Stimulated activated effector memory CD8-positive, alpha-beta T cell treated with anti-CD3 and anti-CD28 coated beads, Interleukin-12 subunit alpha, Interleukin-12 subunit beta, amount 100 ng/mL, for 72 hours (primary cell): ENCODE measurements around the gene TRABD.
A peak's percentile ranks its signal among the peaks of the same experiment; 100 is the strongest.
"Not testable (repeated sequence)": the region's sequence is repeated elsewhere in the genome, so short reads cannot be mapped to it uniquely, and the experiment has no call there.

Experiments used
- ATAC-seq: fragments of 150-1000 bp; cut with Tn5 transposase; 2 replicates; pipeline ENCODE4 v1.10.0; 2021
- DNase-seq, 2 donors: peaks; one replicate each; pipeline ENCODE4 v3.0.0; 2021 to 2022; ENCODE audit warnings: low spot score in 2 of 2
- H3K27ac Mint-ChIP-seq: one replicate; pipeline ENCODE4 v1.8.0; 2022; ENCODE audit warnings: mild to moderate bottlenecking, mixed read lengths
- H3K36me3 Mint-ChIP-seq: one replicate; pipeline ENCODE4 v1.8.0; 2022; ENCODE audit warnings: mild to moderate bottlenecking, mixed read lengths
- H3K4me1 Mint-ChIP-seq: one replicate; pipeline ENCODE4 v1.8.0; 2022; ENCODE audit warnings: mixed read lengths
- H3K4me3 Mint-ChIP-seq: one replicate; pipeline ENCODE4 v1.8.0; 2022; ENCODE audit warnings: mild to moderate bottlenecking, mixed read lengths
- H3K9me3 Mint-ChIP-seq: one replicate; pipeline ENCODE4 v1.8.0; 2022; ENCODE audit warnings: mixed read lengths

TRABD gene

GRCh38 chr22:50168490-50169180 is 17.1 kb upstream of the TRABD start:
- not testable (repeated sequence) for H3K9me3 Mint-ChIP-seq, DNase-seq, ATAC-seq
- Mint-ChIP-seq H3K4me1 (peaks cover 25% of the 10 kb centered on the region), H3K4me3 (peak overlapping the region; percentile 74), H3K36me3 (peaks cover 24% of the 10 kb centered on the region), H3K27ac (peak overlapping the region; percentile 93)

GRCh38 chr22:50169181-50169759 is 16.4 kb upstream of the TRABD start:
- no peaks in the 10 kb centered on the region for H3K9me3 Mint-ChIP-seq
- H3K4me1 Mint-ChIP-seq: peaks cover 25% of the 10 kb centered on the region
- DNase-seq: no peak
- H3K36me3 Mint-ChIP-seq: peaks cover 24% of the 10 kb centered on the region
- ATAC-seq: no peak
- H3K4me3 Mint-ChIP-seq: peak overlapping the region; percentile 74
- peak overlapping the region; percentile 93 for H3K27ac Mint-ChIP-seq

- ATAC-seq: peak; percentile 79
- DNase-seq: no peak
- Mint-ChIP-seq H3K27ac (peak overlapping the region; percentile 93), H3K36me3 (peaks cover 24% of the 10 kb centered on the region), H3K4me1 (peaks cover 25% of the 10 kb centered on the region), H3K9me3 (no peaks in the 10 kb centered on the region), H3K4me3 (peak overlapping the region; percentile 74)
These were observed 15.9 kb upstream of the TRABD start for GRCh38 chr22:50169774-50170341.

DNA sequence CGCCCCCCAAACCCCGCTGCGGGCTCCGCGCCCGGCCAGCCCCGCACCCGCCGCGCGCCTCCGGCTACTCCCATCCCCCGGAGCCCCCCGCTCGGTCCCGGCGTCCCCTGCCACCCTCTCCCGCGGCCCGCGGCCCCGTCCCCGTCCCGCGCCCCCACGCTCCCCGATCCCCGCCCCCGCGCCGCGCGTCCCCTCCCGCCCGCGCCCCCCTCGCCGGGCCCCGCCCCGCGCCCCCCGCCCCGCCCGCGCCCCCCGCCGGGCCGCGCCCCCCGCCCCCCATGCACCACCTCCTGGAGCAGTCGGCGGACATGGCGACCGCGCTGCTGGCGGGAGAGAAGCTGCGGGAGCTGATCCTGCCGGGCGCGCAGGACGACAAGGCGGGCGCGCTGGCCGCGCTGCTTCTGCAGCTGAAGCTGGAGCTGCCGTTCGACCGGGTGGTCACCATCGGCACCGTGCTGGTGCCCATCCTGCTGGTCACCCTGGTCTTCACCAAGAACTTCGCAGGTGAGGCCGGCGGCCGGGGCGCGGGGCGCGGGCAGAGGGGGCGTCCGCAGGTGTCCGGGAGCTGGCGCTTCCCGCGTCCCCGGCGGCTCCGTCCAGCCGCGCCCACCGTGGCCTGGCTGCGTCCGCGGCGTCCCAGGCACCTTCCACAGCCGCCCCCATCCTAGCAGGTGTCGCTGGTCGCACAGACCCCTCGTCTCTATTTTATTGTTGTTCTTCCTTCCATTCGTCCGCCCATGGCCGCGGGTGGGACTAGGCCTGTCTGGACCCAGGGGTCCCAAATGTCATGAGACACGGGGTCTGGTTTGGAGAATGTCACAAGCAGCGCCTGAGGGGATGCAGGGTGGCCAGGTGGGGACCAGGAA is 15.0 kb upstream of the TRABD start, which contains the start of gene PANX2:
TSS of gene PANX2 (plus strand) at position 279 of the 866 bp plus-strand sequence. CDS start at position 279, 0 bp downstream.
- ATAC-seq (peak; percentile 12), DNase-seq (no peak)
- Mint-ChIP-seq H3K9me3 (no peaks in the 10 kb centered on the region), H3K27ac (peak within 1 kb of the TSS; percentile 93), H3K4me1 (peaks cover 25% of the 10 kb centered on the region), H3K4me3 (peak within 1 kb of the TSS; percentile 74), H3K36me3 (peaks cover 24% of the 10 kb centered on the region)

- DNase-seq (no peak), ATAC-seq (no peak)
- Mint-ChIP-seq H3K4me1 (peaks cover 25% of the 10 kb centered on the region), H3K36me3 (peaks cover 24% of the 10 kb centered on the region), H3K9me3 (no peaks in the 10 kb centered on the region), H3K27ac (peak overlapping the region; percentile 90), H3K4me3 (peak overlapping the region; percentile 74)
These were observed 14.3 kb upstream of the TRABD start for GRCh38 chr22:50171319-50171964.

- ATAC-seq (no peak), DNase-seq (no peak)
- peak overlapping the region; percentile 90 for H3K27ac Mint-ChIP-seq
- peaks cover 26% of the 10 kb centered on the region for H3K36me3 Mint-ChIP-seq
- peak overlapping the region; percentile 74 for H3K4me3 Mint-ChIP-seq
- H3K9me3 Mint-ChIP-seq: no peaks in the 10 kb centered on the region
- peaks cover 25% of the 10 kb centered on the region for H3K4me1 Mint-ChIP-seq
These were observed 13.7 kb upstream of the TRABD start for GRCh38 chr22:50171965-50172421.

GRCh38 chr22:50173311-50173982 is 12.3 kb upstream of the TRABD start:
- peaks cover 22% of the 10 kb centered on the region for H3K4me1 Mint-ChIP-seq
- H3K4me3 Mint-ChIP-seq: no peak overlapping the region
- no peak overlapping the region for H3K27ac Mint-ChIP-seq
- H3K9me3 Mint-ChIP-seq: no peaks in the 10 kb centered on the region
- DNase-seq (no peak), ATAC-seq (no peak)
- peaks cover 26% of the 10 kb centered on the region for H3K36me3 Mint-ChIP-seq

GRCh38 chr22:50173983-50174355 is 11.7 kb upstream of the TRABD start:
- Mint-ChIP-seq H3K4me3 (no peak overlapping the region), H3K27ac (no peak overlapping the region), H3K36me3 (peaks cover 21% of the 10 kb centered on the region), H3K4me1 (peaks cover 16% of the 10 kb centered on the region), H3K9me3 (no peaks in the 10 kb centered on the region)
- DNase-seq: no peak
- no peak for ATAC-seq

- H3K9me3 Mint-ChIP-seq: no peaks in the 10 kb centered on the region
- peaks cover 14% of the 10 kb centered on the region for H3K4me1 Mint-ChIP-seq
- no peak overlapping the region for H3K4me3 Mint-ChIP-seq
- DNase-seq (no peak), ATAC-seq (no peak)
- no peak overlapping the region for H3K27ac Mint-ChIP-seq
- H3K36me3 Mint-ChIP-seq: peaks cover 17% of the 10 kb centered on the region
These were observed 11.1 kb upstream of the TRABD start for GRCh38 chr22:50174382-50175190.

GRCh38 chr22:50175191-50175461 is 10.6 kb upstream of the TRABD start:
- Mint-ChIP-seq H3K4me3 (no peak overlapping the region), H3K4me1 (peaks cover 19% of the 10 kb centered on the region), H3K9me3 (no peaks in the 10 kb centered on the region), H3K27ac (no peak overlapping the region), H3K36me3 (peaks cover 17% of the 10 kb centered on the region)
- DNase-seq (no peak), ATAC-seq (no peak)

- no peaks in the 10 kb centered on the region for H3K9me3 Mint-ChIP-seq
- H3K27ac Mint-ChIP-seq: peak overlapping the region; percentile 48
- peaks cover 13% of the 10 kb centered on the region for H3K36me3 Mint-ChIP-seq
- peaks cover 18% of the 10 kb centered on the region for H3K4me1 Mint-ChIP-seq
- ATAC-seq (no peak), DNase-seq (no peak)
- H3K4me3 Mint-ChIP-seq: no peak overlapping the region
These were observed 9.5 kb upstream of the TRABD start for GRCh38 chr22:50175921-50176849.

GRCh38 chr22:50176850-50177536 is 8.7 kb upstream of the TRABD start:
- no peak overlapping the region for H3K27ac Mint-ChIP-seq
- H3K4me3 Mint-ChIP-seq: no peak overlapping the region
- no peak for DNase-seq
- ATAC-seq: no peak
- H3K4me1 Mint-ChIP-seq: peaks cover 17% of the 10 kb centered on the region
- no peaks in the 10 kb centered on the region for H3K9me3 Mint-ChIP-seq
- H3K36me3 Mint-ChIP-seq: peaks cover 7% of the 10 kb centered on the region
